ENCODE data around the gene STARD8.

STARD8 gene

DNA sequence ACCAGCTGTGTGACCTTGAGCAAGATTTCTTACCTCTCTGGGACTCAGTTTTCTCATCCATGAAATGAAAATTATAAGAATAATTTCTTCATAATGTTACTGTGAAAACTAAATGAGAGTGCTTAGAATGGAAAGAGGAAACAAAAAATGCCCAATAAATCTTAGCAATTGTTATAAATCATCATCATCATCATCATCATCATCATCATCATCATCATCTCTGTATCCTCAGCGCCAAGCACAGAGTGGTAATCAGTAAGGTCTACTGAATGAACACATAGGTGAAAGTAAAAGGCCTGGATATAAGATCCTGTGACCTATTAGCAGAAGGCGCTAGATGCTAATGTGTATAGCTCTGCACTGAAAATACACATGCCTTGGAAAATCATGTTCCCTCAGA lies 6.8 kb upstream of the STARD8 start:
- no peaks in the 10 kb centered on the region for H3K4me1 ChIP-seq (ENCODE audit: control insufficient read depth in 1 of 2, insufficient read depth in 1 of 2, low read depth in 1 of 2, low read length in 1 of 2)
- TF ChIP-seq, protein P1, sequence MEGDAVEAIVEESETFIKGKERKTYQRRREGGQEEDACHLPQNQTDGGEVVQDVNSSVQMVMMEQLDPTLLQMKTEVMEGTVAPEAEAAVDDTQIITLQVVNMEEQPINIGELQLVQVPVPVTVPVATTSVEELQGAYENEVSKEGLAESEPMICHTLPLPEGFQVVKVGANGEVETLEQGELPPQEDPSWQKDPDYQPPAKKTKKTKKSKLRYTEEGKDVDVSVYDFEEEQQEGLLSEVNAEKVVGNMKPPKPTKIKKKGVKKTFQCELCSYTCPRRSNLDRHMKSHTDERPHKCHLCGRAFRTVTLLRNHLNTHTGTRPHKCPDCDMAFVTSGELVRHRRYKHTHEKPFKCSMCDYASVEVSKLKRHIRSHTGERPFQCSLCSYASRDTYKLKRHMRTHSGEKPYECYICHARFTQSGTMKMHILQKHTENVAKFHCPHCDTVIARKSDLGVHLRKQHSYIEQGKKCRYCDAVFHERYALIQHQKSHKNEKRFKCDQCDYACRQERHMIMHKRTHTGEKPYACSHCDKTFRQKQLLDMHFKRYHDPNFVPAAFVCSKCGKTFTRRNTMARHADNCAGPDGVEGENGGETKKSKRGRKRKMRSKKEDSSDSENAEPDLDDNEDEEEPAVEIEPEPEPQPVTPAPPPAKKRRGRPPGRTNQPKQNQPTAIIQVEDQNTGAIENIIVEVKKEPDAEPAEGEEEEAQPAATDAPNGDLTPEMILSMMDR (IDR thresholded peaks at IDR 0.05) = no peak
- no peaks in the 10 kb centered on the region for H3K36me3 ChIP-seq
- H3K27me3 ChIP-seq = no peaks in the 10 kb centered on the region
- H3K9me3 ChIP-seq = no peaks in the 10 kb centered on the region
- H3K4me3 ChIP-seq (ENCODE audit: low read depth in 1 of 2, low read length in 1 of 2) = no peak overlapping the region
- H3K27ac ChIP-seq = no peak overlapping the region

DNA sequence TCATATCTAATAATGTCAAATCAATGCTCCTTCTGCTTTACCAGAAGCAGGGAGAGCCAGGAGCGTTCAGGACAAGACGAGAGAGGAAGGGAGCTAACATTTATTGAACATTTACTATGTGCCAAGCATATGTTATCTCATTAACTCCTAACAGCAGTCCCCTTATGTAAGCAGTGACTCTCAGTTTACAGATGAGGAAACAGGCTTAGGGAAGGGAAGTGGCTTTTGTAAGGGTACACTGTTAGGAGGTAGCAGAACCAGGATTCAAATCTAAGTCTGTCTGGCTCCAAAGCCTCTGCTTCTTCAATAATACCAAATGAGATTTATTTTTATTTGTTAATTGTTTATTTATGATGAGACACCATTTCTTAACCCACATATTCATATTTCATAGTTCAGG lies 2.6 kb upstream of the STARD8 start:
- no peak overlapping the region for H3K4me3 ChIP-seq (ENCODE audit: low read depth in 1 of 2, low read length in 1 of 2)
- H3K27ac ChIP-seq = no peak overlapping the region
- TF ChIP-seq, protein P1 (IDR thresholded peaks at IDR 0.05) = no peak
- no peaks in the 10 kb centered on the region for H3K4me1 ChIP-seq (ENCODE audit: control insufficient read depth in 1 of 2, insufficient read depth in 1 of 2, low read depth in 1 of 2, low read length in 1 of 2)
- no peaks in the 10 kb centered on the region for H3K36me3 ChIP-seq
- no peaks in the 10 kb centered on the region for H3K9me3 ChIP-seq
- peaks cover 37% of the 10 kb centered on the region for H3K27me3 ChIP-seq

DNA sequence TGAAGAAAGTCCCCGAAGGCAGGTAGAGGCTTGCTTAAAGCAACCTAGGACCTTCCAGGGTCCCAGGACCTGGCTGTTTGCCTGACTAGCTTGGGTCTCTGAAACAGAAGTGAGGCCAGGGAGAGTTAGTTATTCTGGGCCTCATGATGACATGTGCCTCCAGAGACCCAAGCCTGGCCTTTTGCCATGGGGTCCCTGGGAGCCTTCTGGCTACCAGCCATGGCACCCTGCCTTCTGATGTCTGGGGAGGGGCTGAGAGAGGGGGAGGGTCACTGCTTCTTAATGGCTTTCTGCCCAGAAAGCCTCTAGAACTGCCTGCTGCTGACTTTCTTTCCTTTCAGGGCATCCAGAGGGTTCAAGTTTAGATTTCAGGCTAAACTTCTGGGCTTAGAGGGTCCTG lies 1.0 kb upstream of the STARD8 start:
- H3K27ac ChIP-seq = no peak overlapping the region

DNA sequence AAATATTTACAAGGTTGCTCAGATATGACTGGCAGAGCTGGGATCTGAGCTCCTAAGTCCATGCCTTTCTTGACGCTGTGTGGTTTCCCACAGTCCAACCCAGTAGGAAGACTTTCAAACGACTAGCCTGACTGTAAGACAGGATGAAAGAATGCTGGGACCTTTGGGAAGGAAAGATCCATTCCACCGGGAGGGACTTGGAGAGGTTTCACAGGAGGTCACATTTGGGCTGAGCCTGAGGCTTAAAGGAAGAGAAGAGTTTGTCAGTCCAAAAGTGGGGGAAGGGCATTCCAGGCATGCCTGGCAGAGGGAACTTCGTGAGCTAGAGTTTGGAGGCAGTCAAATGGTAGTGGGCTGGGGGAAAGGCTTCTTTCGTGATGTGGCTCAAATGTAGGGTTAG lies 1.5 kb downstream of the STARD8 start:
- Histone ChIP-seq H3K27me3 (peaks cover 37% of the 10 kb centered on the region), H3K4me1 (ENCODE audit: control insufficient read depth in 1 of 2, insufficient read depth in 1 of 2, low read depth in 1 of 2, low read length in 1 of 2) (no peaks in the 10 kb centered on the region), H3K27ac (no peak overlapping the region), H3K36me3 (no peaks in the 10 kb centered on the region), H3K4me3 (ENCODE audit: low read depth in 1 of 2, low read length in 1 of 2) (no peak overlapping the region), H3K9me3 (no peaks in the 10 kb centered on the region)
- TF ChIP-seq, protein P1 (IDR thresholded peaks at IDR 0.05) = no peak

More for the DNA sequence above, 1.0 kb upstream of the STARD8 start:
- Histone ChIP-seq H3K4me3 (ENCODE audit: low read depth in 1 of 2, low read length in 1 of 2) (no peak overlapping the region), H3K9me3 (no peaks in the 10 kb centered on the region), H3K27me3 (peaks cover 37% of the 10 kb centered on the region), H3K36me3 (no peaks in the 10 kb centered on the region), H3K4me1 (ENCODE audit: control insufficient read depth in 1 of 2, insufficient read depth in 1 of 2, low read depth in 1 of 2, low read length in 1 of 2) (no peaks in the 10 kb centered on the region)
- TF ChIP-seq, protein P1 (IDR thresholded peaks at IDR 0.05) = no peak

DNA sequence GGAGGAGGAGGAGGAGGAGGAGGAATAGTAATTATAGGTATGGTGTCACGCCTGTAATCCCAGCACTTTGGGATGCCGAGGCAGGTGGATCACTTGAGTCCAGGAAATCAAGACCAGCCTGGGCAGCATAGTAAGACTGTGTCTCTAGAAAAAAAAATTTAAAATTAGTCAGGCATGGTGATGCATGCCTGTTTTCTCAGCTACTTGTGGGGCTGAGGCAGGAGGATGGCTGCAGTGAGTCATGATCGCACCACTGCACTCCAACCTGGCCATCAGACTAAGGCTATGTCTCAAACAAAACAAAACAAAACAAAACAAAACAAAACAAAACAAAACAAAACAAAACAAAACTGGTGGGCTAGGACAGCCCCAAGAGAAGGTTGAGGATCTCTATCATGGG lies 3.0 kb downstream of the STARD8 start:
- Histone ChIP-seq H3K9me3 (no peaks in the 10 kb centered on the region), H3K4me1 (ENCODE audit: control insufficient read depth in 1 of 2, insufficient read depth in 1 of 2, low read depth in 1 of 2, low read length in 1 of 2) (no peaks in the 10 kb centered on the region), H3K36me3 (no peaks in the 10 kb centered on the region), H3K4me3 (ENCODE audit: low read depth in 1 of 2, low read length in 1 of 2) (no peak overlapping the region), H3K27me3 (peaks cover 37% of the 10 kb centered on the region), H3K27ac (no peak overlapping the region)
- TF ChIP-seq, protein P1 (IDR thresholded peaks at IDR 0.05) = no peak

DNA sequence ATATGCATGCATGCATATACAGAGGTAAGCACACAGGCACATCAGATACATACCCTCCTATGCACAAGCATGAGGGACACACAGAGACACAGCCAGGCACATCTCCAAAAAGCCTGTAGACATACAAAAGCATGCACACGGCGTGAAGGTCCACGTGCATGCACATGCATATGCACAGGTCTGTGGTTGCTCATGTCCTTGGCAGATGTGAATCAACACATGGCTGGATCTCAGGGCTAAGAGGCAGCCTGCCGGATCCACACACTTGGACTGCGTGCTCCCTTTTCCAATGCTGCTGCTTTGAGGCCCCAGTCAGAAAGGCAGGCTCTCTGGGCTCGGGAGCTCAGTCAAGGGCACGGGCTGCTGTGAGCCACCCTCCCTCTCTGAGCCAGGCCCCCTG lies 3.6 kb downstream of the STARD8 start:
- no peak overlapping the region for H3K27ac ChIP-seq
- TF ChIP-seq, protein P1 (IDR thresholded peaks at IDR 0.05) = no peak
- H3K9me3 ChIP-seq = no peaks in the 10 kb centered on the region
- no peaks in the 10 kb centered on the region for H3K4me1 ChIP-seq (ENCODE audit: control insufficient read depth in 1 of 2, insufficient read depth in 1 of 2, low read depth in 1 of 2, low read length in 1 of 2)
- H3K4me3 ChIP-seq (ENCODE audit: low read depth in 1 of 2, low read length in 1 of 2) = no peak overlapping the region
- H3K36me3 ChIP-seq = no peaks in the 10 kb centered on the region
- H3K27me3 ChIP-seq = peaks cover 36% of the 10 kb centered on the region

All from neutrophil (primary cell).